Esophagus muscularis mucosa (tissue), 3 donors: ENCODE data around the gene VMAC.

Experiments used
- POLR2A ChIP-seq: fragments of 450-650 bp; IDR thresholded peaks from one replicate; pipeline ENCODE4 v1.6.1; 2017; ENCODE audit warnings: antibody characterized with exemption, moderate library complexity, mild to moderate bottlenecking, low read depth
- POLR2AphosphoS5 ChIP-seq, 2 donors: sonication (generic); formaldehyde crosslinking; IDR thresholded peaks; one replicate each; pipeline ENCODE4 v1.6.1; 2017; ENCODE audit warnings: antibody characterized with exemption in 2 of 2
- TF ChIP-seq, protein P1 (sequence below), 3 experiments: fragments of 200-600 bp in 2 of 3; fragments of 450-650 bp in 1 of 3; sonication (generic) in 2 of 3; IDR thresholded peaks; one replicate each; pipeline ENCODE4 v1.5.1; 2017 to 2019; ENCODE audit warnings: antibody characterized with exemption in 3 of 3, mild to moderate bottlenecking in 2 of 3, moderate library complexity in 1 of 3

DNA sequence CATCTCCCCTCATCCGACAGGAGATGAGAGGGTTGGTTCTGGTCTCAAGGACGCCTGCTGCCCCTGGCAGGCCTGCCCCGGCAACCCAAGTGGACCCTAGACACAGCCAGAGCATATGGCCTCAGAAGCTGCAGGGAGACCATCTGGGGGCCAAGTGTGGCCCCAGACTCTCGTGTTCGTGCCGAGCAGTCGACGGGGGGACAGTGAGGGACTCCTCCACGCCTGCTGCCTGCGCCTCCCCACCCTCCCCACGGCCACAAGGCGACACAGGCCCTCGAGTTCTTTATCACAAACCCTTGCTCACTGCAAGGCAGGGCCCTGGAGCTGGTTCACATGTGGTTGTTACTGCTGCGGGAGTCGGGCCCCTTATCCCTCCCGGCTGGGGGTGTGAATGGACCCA, 18.7 kb downstream of the VMAC start:
- TF ChIP-seq, protein P1, sequence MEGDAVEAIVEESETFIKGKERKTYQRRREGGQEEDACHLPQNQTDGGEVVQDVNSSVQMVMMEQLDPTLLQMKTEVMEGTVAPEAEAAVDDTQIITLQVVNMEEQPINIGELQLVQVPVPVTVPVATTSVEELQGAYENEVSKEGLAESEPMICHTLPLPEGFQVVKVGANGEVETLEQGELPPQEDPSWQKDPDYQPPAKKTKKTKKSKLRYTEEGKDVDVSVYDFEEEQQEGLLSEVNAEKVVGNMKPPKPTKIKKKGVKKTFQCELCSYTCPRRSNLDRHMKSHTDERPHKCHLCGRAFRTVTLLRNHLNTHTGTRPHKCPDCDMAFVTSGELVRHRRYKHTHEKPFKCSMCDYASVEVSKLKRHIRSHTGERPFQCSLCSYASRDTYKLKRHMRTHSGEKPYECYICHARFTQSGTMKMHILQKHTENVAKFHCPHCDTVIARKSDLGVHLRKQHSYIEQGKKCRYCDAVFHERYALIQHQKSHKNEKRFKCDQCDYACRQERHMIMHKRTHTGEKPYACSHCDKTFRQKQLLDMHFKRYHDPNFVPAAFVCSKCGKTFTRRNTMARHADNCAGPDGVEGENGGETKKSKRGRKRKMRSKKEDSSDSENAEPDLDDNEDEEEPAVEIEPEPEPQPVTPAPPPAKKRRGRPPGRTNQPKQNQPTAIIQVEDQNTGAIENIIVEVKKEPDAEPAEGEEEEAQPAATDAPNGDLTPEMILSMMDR (IDR thresholded peaks at IDR 0.05) = no peak
- no peak for TF ChIP-seq POLR2A
- no peak for TF ChIP-seq POLR2AphosphoS5 (IDR thresholded peaks at IDR 0.05)
